Measurements from ENCODE around the gene DIPK1A. TPM values are rescaled to one million over a fixed set of nuclear protein-coding genes. Genes with fewer than 3 reads are reported as not detected.

The DIPK1A gene
- total RNA-seq, 4 donors from 2014 or later = 3.1 to 6.9 (median 4.7) TPM

GRCh38 chr1:92970990-92971689 lies 9.9 kb upstream of the DIPK1A start:
- Histone ChIP-seq H3K4me3 (no peak overlapping the region), H3K27me3 (no peaks in the 10 kb centered on the region), H3K36me3 (no peaks in the 10 kb centered on the region), H3K9me3 (no peaks in the 10 kb centered on the region), H3K4me1 (peaks cover 0 to 13% (median 3%) of the 10 kb centered on the region in 4 donors), H3K27ac (no peak overlapping the region)
- DNase-seq (ENCODE audit: low spot score in 2 of 2) = no peak
- TF ChIP-seq POLR2A (IDR thresholded peaks at IDR 0.05) (no peak), EP300 (IDR thresholded peaks at IDR 0.05) (no peak)
- TF ChIP-seq, protein P1, sequence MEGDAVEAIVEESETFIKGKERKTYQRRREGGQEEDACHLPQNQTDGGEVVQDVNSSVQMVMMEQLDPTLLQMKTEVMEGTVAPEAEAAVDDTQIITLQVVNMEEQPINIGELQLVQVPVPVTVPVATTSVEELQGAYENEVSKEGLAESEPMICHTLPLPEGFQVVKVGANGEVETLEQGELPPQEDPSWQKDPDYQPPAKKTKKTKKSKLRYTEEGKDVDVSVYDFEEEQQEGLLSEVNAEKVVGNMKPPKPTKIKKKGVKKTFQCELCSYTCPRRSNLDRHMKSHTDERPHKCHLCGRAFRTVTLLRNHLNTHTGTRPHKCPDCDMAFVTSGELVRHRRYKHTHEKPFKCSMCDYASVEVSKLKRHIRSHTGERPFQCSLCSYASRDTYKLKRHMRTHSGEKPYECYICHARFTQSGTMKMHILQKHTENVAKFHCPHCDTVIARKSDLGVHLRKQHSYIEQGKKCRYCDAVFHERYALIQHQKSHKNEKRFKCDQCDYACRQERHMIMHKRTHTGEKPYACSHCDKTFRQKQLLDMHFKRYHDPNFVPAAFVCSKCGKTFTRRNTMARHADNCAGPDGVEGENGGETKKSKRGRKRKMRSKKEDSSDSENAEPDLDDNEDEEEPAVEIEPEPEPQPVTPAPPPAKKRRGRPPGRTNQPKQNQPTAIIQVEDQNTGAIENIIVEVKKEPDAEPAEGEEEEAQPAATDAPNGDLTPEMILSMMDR (IDR thresholded peaks at IDR 0.05) = no peak
- 84 to 86% methylated on average over 7 of the region's 7 CpGs for WGBS, 2 donors

DNA sequence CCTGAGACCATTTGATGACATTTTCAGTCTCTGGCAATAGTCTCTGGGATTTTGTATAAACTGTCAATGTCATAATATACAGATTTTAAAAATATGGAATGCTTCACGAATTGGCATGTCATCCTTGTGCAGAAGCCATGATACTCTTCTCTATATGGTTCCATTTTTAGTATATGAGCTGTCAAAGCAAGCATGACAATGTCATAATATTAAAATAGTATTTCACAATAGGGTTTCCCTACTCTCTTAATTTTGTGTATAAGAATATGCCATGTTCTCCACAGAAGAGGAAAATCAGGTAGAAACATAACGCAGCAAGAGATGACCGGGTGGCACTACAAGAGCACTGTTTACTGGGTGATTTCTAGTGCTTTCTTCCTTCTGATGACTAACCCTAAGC lies 8.3 kb upstream of the DIPK1A start:
- no peak for TF ChIP-seq POLR2A (IDR thresholded peaks at IDR 0.05)
- TF ChIP-seq, protein P1 (IDR thresholded peaks at IDR 0.05) = no peak
- TF ChIP-seq EP300 (IDR thresholded peaks at IDR 0.05) = no peak
- WGBS, 2 donors = 85% methylated on average over 3 of the region's 3 CpGs

GRCh38 chr1:92968138-92969032 lies 7.1 kb upstream of the DIPK1A start:
- H3K9me3 ChIP-seq = no peaks in the 10 kb centered on the region
- H3K27ac ChIP-seq = no peak overlapping the region
- DNase-seq (ENCODE audit: low spot score in 2 of 2) = no peak
- H3K27me3 ChIP-seq = no peaks in the 10 kb centered on the region
- 57 to 70% methylated on average over 2 of the region's 2 CpGs for WGBS, 2 donors
- no peak overlapping the region for H3K4me3 ChIP-seq
- TF ChIP-seq EP300 (IDR thresholded peaks at IDR 0.05) = no peak
- no peak for TF ChIP-seq POLR2A (IDR thresholded peaks at IDR 0.05)
- TF ChIP-seq, protein P1 (IDR thresholded peaks at IDR 0.05) = peak in 4 of 5 experiments; percentile 17 to 30 (median 24)
- H3K4me1 ChIP-seq = peaks cover 0 to 9% (median 3%) of the 10 kb centered on the region in 4 donors
- no peaks in the 10 kb centered on the region for H3K36me3 ChIP-seq

More for the DNA sequence above, 8.3 kb upstream of the DIPK1A start:
- Histone ChIP-seq H3K27me3 (no peaks in the 10 kb centered on the region), H3K27ac (no peak overlapping the region), H3K36me3 (no peaks in the 10 kb centered on the region), H3K4me1 (peaks cover 0 to 13% (median 3%) of the 10 kb centered on the region in 4 donors), H3K9me3 (no peaks in the 10 kb centered on the region), H3K4me3 (no peak overlapping the region)
- DNase-seq (ENCODE audit: low spot score in 2 of 2) = no peak

DNA sequence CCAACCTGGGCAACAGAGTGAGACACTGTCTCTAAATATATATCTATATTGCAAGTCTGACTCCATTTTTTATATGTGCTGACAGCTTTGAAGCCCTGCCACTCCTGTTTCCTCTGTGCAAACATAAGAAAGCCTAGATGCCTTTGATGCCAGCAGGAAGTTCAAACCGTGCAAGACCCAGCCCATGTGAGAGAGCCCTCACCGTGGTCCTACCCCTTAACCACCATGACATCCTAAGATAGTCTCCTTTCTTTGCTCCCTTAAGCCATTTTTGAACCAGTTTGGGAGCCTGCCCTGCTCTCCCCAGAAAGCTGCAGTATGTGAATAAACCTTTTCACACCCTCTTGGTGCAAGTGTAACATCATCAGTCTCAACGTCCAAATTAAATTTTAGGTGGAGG lies 3.7 kb upstream of the DIPK1A start:
- TF ChIP-seq, protein P1 (IDR thresholded peaks at IDR 0.05) = no peak
- TF ChIP-seq EP300 (IDR thresholded peaks at IDR 0.05) = no peak
- no peak for TF ChIP-seq POLR2A (IDR thresholded peaks at IDR 0.05)
- H3K9me3 ChIP-seq = no peaks in the 10 kb centered on the region
- H3K4me3 ChIP-seq = no peak overlapping the region
- H3K4me1 ChIP-seq = peaks cover 0 to 10% (median 2%) of the 10 kb centered on the region in 4 donors
- no peak for DNase-seq (ENCODE audit: low spot score in 2 of 2)
- H3K36me3 ChIP-seq = no peaks in the 10 kb centered on the region
- H3K27me3 ChIP-seq = no peaks in the 10 kb centered on the region
- no peak overlapping the region for H3K27ac ChIP-seq
- 62 to 67% methylated on average over 3 of the region's 3 CpGs for WGBS, 2 donors

DNA sequence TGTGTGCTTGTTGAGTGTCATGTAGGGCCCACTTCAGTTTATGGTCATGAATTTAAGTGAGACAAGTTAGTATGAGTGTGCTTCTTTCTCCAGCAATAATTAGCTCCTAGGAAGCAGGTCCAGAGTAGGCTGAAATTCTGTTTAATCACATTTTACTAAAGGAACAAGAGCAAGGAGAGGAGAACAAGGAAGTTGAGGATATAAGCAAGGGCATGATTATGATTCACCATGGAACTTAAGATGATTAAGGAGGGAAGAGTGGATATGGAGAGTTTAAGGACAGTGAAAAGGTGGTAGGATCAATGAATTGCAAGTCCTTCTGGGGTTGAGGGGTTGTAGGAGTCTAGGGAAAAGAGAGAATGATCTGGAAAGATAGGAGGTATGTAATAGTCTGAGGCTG lies 3.1 kb upstream of the DIPK1A start:
- peaks cover 0 to 11% (median 2%) of the 10 kb centered on the region in 4 donors for H3K4me1 ChIP-seq
- H3K27me3 ChIP-seq = no peaks in the 10 kb centered on the region
- no peaks in the 10 kb centered on the region for H3K36me3 ChIP-seq
- no peak overlapping the region for H3K4me3 ChIP-seq
- H3K27ac ChIP-seq = no peak overlapping the region
- no peak for TF ChIP-seq EP300 (IDR thresholded peaks at IDR 0.05)
- TF ChIP-seq POLR2A (IDR thresholded peaks at IDR 0.05) = no peak
- TF ChIP-seq, protein P1 (IDR thresholded peaks at IDR 0.05) = no peak
- no peak for DNase-seq (ENCODE audit: low spot score in 2 of 2)
- H3K9me3 ChIP-seq = no peaks in the 10 kb centered on the region
